Coronary artery (tissue), 2 donors: ENCODE data around the gene EHF.

Source experiments
- DNase-seq: peaks from one replicate; pipeline ENCODE4 v3.0.0-alpha.2; 2017; ENCODE audit warnings: low spot score
- H3K27ac ChIP-seq, 2 donors: fragments of 200-600 bp; sonication (generic); one replicate each; pipeline ENCODE4 v1.5.1; 2016 to 2019
- H3K4me3 ChIP-seq: fragments of 200-600 bp; sonication (generic); 2 replicates; pipeline ENCODE4 v1.5.1; 2016; ENCODE audit warnings: mild to moderate bottlenecking, moderate library complexity
- CTCF ChIP-seq: fragments of 200-600 bp; sonication (generic); IDR thresholded peaks from one replicate; pipeline ENCODE4 v1.5.1; 2019; ENCODE audit warnings: antibody characterized with exemption

The EHF gene

DNA sequence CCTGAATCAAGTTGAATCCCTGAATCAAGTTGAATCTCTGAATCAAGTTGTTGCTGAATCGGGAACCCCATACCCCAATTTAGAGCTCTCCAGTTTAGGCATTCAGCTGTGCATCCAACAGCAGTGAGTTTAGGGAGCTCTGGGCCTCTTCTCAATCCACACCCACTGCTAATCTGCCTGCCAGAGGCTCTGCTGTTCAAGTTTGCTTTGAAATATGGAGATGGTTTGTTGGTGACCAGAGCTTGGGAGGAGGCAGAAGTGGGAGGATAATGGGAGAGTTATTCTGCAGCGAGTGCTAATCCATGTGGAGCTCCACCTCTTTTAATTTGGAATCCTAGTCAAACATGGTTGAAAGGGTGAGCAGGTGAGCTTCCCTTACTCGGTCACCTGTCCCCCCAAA lies 22.4 kb downstream of the EHF start:
- no peak for TF ChIP-seq CTCF
- no peak overlapping the region for H3K27ac ChIP-seq

GRCh38 chr11:34643846-34644245 lies 23.0 kb downstream of the EHF start:
- DNase-seq = no peak
- Histone ChIP-seq H3K4me3 (no peak overlapping the region), H3K27ac (no peak overlapping the region)
- TF ChIP-seq CTCF = no peak

More for the DNA sequence above, 22.4 kb downstream of the EHF start:
- no peak overlapping the region for H3K4me3 ChIP-seq
- no peak for DNase-seq

GRCh38 chr11:34644669-34645406 lies 23.9 kb downstream of the EHF start:
- TF ChIP-seq CTCF = no peak
- no peak for DNase-seq
- Histone ChIP-seq H3K4me3 (no peak overlapping the region), H3K27ac (no peak overlapping the region)

- no peak for TF ChIP-seq CTCF
- no peak for DNase-seq
- H3K4me3 ChIP-seq = no peak overlapping the region
- H3K27ac ChIP-seq = no peak overlapping the region
These were observed 25.5 kb downstream of the EHF start for GRCh38 chr11:34646431-34646830.

GRCh38 chr11:34647131-34647530 lies 26.2 kb downstream of the EHF start:
- no peak for TF ChIP-seq CTCF
- no peak for DNase-seq
- no peak overlapping the region for H3K4me3 ChIP-seq
- no peak overlapping the region for H3K27ac ChIP-seq

DNA sequence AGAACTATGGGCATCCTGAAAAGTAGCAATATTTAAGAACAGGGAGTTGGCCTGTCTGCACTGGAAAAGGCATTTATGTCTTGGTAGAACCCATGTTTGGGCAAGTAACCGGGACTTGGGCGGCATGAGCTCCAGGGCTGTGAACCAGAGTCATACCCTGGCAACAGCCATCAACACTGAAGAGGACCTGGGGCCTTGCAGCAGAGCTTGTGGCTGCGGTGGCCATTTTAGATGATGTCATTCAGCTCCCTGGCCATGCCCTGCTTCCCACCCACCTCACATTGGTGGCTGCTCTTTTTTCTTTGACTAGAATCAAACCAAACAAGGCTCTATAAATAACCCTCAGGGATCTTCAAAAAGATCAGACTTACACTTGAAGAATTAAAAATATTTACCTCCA lies 26.6 kb downstream of the EHF start:
- TF ChIP-seq CTCF = no peak
- no peak overlapping the region for H3K27ac ChIP-seq
- DNase-seq = no peak
- no peak overlapping the region for H3K4me3 ChIP-seq

DNA sequence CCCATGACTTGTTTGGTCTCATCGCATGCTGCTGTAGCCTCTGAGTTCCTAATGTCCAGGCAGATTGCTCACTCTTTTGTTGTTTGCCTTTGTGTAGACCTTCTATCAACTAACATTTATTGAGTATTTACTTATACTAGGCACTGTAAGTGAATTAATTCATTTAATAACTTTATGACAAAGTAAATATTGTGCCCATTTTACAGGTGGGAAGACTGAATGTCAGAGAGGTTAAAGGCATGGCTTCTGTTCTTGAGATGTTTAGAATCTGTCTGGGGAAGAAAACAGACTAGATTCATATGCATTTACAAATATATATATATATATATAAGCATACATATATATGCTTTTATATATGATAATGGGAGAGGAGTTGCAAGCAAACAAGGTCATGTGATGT lies 27.1 kb downstream of the EHF start:
- TF ChIP-seq CTCF = no peak

More for the DNA sequence above, 27.1 kb downstream of the EHF start:
- H3K4me3 ChIP-seq = no peak overlapping the region
- H3K27ac ChIP-seq = no peak overlapping the region
- DNase-seq = no peak
